HL-60 (cell line): ENCODE measurements around the gene KLHL21.

Experiments
- GABPA ChIP-seq: IDR thresholded peaks from 2 replicates; pipeline ENCODE4 v1.6.1; 2012; ENCODE audit warnings: low read depth
- TF ChIP-seq, protein P1 (sequence below): IDR thresholded peaks from one replicate; pipeline ENCODE4 v1.5.1; 2011; ENCODE audit warnings: low read length, control low read depth, inconsistent platforms; ENCODE audit not compliant: insufficient read depth

DNA sequence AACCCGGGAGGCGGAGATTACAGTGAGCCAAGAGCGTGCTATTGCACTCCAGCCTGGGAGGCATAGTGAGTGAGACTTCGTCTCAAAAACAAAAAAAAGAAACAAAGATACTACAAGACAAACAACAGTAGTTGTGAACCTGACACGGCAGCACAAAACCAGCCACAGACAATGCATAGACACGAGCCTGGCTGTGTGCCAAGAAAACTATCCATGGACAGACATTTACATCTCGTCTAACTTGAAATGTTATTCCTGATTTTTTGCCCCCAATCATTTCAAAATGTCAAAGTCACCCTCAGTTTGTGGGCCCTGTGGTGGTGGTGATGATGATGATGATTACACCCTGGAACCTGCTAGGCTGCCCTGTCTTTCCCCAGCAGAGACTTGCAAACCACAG, 6.3 kb downstream of the KLHL21 start:
- no peak for TF ChIP-seq GABPA
- TF ChIP-seq, protein P1, sequence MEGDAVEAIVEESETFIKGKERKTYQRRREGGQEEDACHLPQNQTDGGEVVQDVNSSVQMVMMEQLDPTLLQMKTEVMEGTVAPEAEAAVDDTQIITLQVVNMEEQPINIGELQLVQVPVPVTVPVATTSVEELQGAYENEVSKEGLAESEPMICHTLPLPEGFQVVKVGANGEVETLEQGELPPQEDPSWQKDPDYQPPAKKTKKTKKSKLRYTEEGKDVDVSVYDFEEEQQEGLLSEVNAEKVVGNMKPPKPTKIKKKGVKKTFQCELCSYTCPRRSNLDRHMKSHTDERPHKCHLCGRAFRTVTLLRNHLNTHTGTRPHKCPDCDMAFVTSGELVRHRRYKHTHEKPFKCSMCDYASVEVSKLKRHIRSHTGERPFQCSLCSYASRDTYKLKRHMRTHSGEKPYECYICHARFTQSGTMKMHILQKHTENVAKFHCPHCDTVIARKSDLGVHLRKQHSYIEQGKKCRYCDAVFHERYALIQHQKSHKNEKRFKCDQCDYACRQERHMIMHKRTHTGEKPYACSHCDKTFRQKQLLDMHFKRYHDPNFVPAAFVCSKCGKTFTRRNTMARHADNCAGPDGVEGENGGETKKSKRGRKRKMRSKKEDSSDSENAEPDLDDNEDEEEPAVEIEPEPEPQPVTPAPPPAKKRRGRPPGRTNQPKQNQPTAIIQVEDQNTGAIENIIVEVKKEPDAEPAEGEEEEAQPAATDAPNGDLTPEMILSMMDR, result no peak
